Endometrial microvascular endothelial cells (primary cell): ENCODE data around the gene CHCHD3. TPM values are rescaled to one million over a fixed set of nuclear protein-coding genes. Genes with fewer than 3 reads are reported as not detected.
"Not testable (repeated sequence)": the region's sequence is repeated elsewhere in the genome, so short reads cannot be mapped to it uniquely, and the experiment has no call there.

Experiments
- in situ Hi-C: cut with HindIII; loops from 2 replicates; pipeline ENCODE4 v1.10.0; 2017; ENCODE audit warnings: low sequenced_read_pairs, low pct_unique_long_range_greater_than_20kb; ENCODE audit errors: inconsistent ontology term
- total RNA-seq: library from RNA; depleted of rRNA; stranded (reverse); fragments of >200 nt; gene quantifications from one replicate; pipeline ENCODE4 v1.2.3, GENCODE V29; 2015; ENCODE audit errors: inconsistent ontology term

The CHCHD3 gene
- total RNA-seq, 1 donor from 2014 or later, result 60.9 TPM

DNA sequence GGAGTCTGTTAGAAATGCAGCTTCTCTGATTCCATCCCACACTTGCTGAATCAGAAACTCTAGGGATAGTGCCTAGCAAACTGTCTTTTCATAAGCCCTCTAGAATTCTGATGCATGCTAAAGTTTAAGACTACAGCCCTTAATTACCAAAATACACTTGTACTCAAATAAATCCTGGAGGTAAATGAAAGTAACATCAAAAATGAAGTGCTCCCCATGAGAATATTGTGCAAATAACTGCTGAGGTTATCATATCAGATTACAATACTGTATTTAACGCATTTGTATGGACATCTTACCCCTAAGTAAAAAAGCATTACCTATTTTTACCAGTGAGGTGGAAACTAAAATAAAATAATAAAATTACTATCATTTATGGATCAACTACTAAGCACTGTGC, 104.7 kb downstream of the CHCHD3 start:
- in situ Hi-C loops, result no loop called here

DNA sequence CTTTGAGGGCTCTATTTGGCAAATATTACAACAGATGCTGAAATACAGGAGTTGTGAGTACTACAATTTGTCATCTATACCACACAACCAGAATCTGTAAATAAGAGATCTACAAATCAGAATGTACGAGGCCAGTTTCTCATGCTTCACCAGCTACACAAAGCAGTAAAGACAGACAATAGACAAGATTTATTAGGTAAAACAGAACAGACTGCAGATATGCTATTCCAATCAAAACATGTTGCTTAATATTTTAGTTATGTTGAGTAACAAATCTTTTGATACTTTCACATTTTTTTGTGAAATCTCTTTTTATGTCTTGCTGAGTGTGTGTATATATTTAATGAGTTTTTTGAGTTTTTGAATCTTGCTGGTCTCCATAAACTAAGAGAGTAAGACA, 109.1 kb downstream of the CHCHD3 start:
- in situ Hi-C loops, result no loop called here

GRCh38 chr7:132970257-132970656, 111.6 kb downstream of the CHCHD3 start:
- in situ Hi-C loops, result no loop called here

- in situ Hi-C loops, result no loop called here
Observed at GRCh38 chr7:132969520-132969919, 112.4 kb downstream of the CHCHD3 start.

DNA sequence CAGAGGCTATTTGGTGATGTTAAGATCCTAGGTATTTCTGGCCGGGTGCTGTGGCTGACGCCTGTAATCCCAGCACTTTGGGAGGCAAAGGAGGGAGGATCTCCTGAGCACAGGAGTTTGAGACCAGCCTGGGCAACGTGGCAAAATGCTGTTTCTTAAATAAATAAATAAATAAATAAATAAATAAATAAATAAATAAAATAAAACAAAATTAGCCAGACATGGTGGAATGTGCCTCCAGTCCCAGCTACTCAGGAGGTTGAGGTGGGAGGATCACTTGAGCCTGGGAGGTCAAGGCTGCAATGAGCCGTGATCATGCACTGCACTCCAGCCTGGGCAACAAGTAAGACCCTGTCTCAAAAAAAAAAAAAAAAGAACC, 114.4 kb downstream of the CHCHD3 start:
- in situ Hi-C loops, result not testable (repeated sequence)

GRCh38 chr7:132966754-132967469, 115.0 kb downstream of the CHCHD3 start:
- in situ Hi-C loops, result no loop called here

DNA sequence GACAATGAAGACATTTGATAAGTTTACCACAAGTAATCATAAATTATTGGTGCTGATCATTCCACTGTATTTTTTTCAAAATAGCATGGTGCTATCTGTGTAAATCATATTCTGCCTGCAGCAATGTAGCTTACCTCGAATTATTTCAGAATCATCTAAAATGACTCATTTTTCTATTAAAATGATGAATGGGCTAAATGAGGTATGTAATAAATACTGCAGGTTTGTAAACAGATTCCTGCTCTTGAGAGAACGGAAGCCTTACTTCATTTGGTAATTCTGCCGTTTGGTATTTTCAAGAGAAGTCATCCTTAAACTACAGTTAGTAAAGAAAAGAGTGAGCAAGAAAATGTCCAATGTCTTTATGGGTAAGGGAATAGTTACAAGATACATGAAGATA, 115.9 kb downstream of the CHCHD3 start:
- in situ Hi-C loops, result no loop called here

- in situ Hi-C loops, result no loop called here
Observed at GRCh38 chr7:132964876-132965275, 117.0 kb downstream of the CHCHD3 start.

- in situ Hi-C loops, result no loop called here
Observed at GRCh38 chr7:132959891-132960290, 122.0 kb downstream of the CHCHD3 start.

GRCh38 chr7:132956556-132956955, 125.3 kb downstream of the CHCHD3 start:
- in situ Hi-C loops, result no loop called here

GRCh38 chr7:132953468-132953867, 128.4 kb downstream of the CHCHD3 start:
- in situ Hi-C loops, result no loop called here

GRCh38 chr7:132950725-132951124, 131.2 kb downstream of the CHCHD3 start:
- in situ Hi-C loops, result no loop called here

GRCh38 chr7:132947011-132947410, 134.9 kb downstream of the CHCHD3 start:
- in situ Hi-C loops, result no loop called here

- in situ Hi-C loops, result no loop called here
Observed at GRCh38 chr7:132944774-132945173, 137.1 kb downstream of the CHCHD3 start.

DNA sequence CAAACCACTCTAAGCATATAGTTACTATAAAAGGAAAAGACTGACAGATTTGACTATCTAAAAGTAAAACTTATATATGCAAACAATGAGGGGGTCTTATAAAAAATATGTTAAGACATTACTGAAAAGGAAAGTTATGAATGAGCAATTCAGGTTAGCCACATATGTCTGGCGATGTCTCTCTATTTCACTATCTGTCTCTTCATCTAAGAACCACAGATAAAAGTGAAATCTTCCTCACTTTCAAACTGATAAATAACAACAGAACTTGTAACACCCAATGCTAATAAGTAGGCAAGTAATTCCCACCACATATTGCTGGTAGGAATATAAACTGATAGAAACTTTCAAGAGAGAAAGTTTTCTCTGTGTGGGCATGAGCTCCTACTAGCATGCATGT, 138.2 kb downstream of the CHCHD3 start:
- in situ Hi-C loops, result no loop called here

DNA sequence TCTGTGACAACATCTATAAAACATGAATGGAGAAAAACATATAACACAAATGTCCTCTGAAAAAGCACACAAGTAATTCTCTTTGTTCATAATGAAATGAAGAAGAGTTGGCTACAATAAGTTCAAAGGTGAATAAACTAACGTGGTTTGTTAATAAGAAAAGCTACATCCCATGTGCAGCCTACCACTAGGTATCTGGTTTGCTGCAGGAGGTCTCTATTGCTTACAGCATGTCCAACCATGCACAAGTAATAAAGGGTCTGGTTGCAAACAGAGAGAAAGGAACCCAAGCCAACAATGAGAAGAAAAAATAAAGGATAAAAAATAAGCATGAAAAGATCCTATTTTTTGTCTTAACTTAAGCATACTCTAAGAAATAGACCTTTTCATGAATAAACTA, 139.2 kb downstream of the CHCHD3 start:
- in situ Hi-C loops, result no loop called here

DNA sequence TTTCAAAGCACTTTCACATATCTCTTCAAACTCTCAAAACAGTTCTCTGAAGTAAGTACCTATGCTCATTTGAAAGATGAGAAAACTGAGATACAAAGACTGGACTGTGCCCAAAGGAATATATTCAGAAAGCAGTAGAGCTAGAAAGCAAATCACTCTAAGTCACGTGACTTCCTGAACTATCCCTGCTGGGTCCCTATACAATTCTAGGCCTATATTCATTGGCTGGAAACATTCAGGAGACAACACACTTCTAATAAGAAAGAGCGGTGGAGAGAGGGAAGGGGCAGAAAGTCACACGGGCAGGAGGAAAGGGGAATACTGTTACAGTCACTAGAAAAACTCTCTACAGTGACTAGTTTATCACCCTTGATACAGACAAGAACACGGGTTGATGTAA, 140.0 kb downstream of the CHCHD3 start:
- in situ Hi-C loops, result no loop called here

DNA sequence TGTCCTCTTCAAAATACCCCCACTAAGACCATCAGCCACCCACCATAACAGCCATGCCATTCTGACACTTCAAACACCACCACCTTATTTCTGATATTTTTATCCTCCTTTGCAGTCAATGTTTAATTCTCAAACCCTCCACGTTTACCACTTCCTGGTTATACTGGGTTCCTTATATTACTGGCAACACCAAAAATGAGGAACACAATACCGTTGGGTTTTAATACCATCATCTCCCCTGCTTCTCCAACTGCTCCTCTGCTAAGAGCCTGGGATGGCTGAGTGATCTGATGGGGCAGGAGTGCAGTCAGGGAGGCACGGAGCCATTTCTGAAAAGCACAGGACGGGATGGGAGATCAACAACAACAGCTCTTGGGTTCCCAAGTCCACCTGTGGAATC, 140.5 kb downstream of the CHCHD3 start:
- in situ Hi-C loops, result no loop called here

DNA sequence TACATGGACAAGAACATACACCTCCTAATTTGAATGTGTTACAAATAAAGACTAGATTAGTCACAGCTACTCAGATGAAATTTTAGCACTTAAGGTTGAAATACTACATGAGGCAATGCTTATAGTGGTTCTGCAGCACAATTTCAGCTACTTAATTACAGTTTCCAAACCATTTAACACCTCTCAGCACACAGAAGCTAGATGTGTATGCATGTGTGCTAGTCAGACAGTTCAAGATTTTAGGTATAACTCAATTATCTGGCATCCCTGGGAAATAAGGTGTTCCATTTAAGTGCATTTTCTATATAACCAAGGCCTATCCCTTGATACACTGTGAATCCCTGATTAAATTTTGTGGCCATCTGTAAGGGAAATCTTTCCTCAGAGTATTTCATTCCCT, 141.8 kb downstream of the CHCHD3 start:
- in situ Hi-C loops, result no loop called here

GRCh38 chr7:132939495-132939894, 142.4 kb downstream of the CHCHD3 start:
- in situ Hi-C loops, result no loop called here

DNA sequence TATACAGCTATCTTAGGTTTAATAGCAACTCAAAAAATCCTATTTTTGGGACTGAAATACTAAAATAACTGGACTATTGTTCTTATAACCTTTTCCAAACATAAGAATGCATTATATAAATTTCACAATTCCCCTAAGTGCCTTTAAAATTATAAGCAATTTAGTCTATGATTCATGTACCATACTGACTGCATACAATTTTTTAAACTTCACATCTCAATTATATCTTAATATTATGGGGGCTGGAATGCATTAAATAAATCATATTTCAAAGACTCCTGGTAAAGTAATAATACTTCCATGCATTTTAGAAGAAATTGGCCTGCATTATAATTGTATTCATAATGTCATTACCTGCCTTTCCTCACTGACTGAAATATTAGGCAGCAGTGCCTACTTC, 144.6 kb downstream of the CHCHD3 start:
- in situ Hi-C loops, result no loop called here
